ENCODE measurements around the gene ELP1. TPM values are rescaled to one million over a fixed set of nuclear protein-coding genes. Genes with fewer than 3 reads are reported as not detected.

Gene ELP1
- total and polyA plus RNA-seq, 2 of the 4 experiments (the other 2 are of a cell fraction) = 20.0 to 43.2 TPM

GRCh38 chr9:108978205-108978604 is 44.3 kb upstream of the ELP1 start:
- H2AK5ac ChIP-seq (ENCODE audit: low read depth, low read length) = no peak overlapping the region
- H3K4me1 ChIP-seq (ENCODE audit: control insufficient read depth, insufficient read depth, low read length) = no peaks in the 10 kb centered on the region
- no TSS peak for BruUV-seq (replicated peaks)
- H3K4ac ChIP-seq (ENCODE audit: low read depth, low read length) = no peak overlapping the region
- no peak overlapping the region for H2BK15ac ChIP-seq (ENCODE audit: low read depth, low read length)
- no peaks in the 10 kb centered on the region for H3K9me1 ChIP-seq (ENCODE audit: insufficient read depth, low read length)
- H4K5ac ChIP-seq (ENCODE audit: low read depth, low read length) = no peak overlapping the region
- H3K14ac ChIP-seq (replicated peaks; ENCODE audit: low read depth, low read length) = no peak overlapping the region
- H3K9me3 ChIP-seq (ENCODE audit: control insufficient read depth, insufficient read depth, low read length) = no peaks in the 10 kb centered on the region
- H4K20me1 ChIP-seq (ENCODE audit: insufficient read depth, low read length) = no peaks in the 10 kb centered on the region
- H2BK120ac ChIP-seq (ENCODE audit: low read depth, low read length) = no peak overlapping the region
- no peak overlapping the region for H3K56ac ChIP-seq (ENCODE audit: extremely low read depth, insufficient read depth, low read length)
- dilution Hi-C loops (cut with HindIII; ENCODE audit: low sequenced_read_pairs, unreplicated experiment) (no loop called here), intact Hi-C loops (cut with micrococcal nuclease) (no loop called here), in situ Hi-C loops (cut with MboI; ENCODE audit: low sequenced_read_pairs) (no loop called here)
- H3K9ac ChIP-seq (ENCODE audit: low read depth, low read length) = no peak overlapping the region
- H3K4me2 ChIP-seq (ENCODE audit: low read depth, low read length) = no peak overlapping the region
- ChIA-PET CTCF (no interaction called here), POLR2A (ENCODE audit: unreplicated experiment) (interaction anchor here (0.5 kb wide), 1 partner anchor 160 kb away, joined by 9 read pairs; no protein-coding TSS in a partner anchor)
- H3K18ac ChIP-seq (ENCODE audit: low read depth, low read length) = no peak overlapping the region
- no peak for DNase-seq
- H2AFZ ChIP-seq (replicated peaks; ENCODE audit: low read length, poor library complexity) = no peak overlapping the region
- H3K23ac ChIP-seq (ENCODE audit: low read depth, low read length) = no peak overlapping the region
- no peak overlapping the region for H2AK9ac ChIP-seq (replicated peaks; ENCODE audit: low read depth, low read length, poor library complexity)
- H4K8ac ChIP-seq (ENCODE audit: low read depth in 2 of 2, low read length in 2 of 2) = no peak overlapping the region
- TF ChIP-seq MAZ (IDR thresholded peaks at IDR 0.05; ENCODE audit: borderline replicate concordance, low read depth, low read length) = no peak
- TF ChIP-seq BHLHE40 (IDR thresholded peaks at IDR 0.05; ENCODE audit: low read depth, low read length) = no peak
- no peak for TF ChIP-seq RFX5 (IDR thresholded peaks at IDR 0.05; ENCODE audit: low read depth, low read length)
- TF ChIP-seq NFE2L2 (IDR thresholded peaks at IDR 0.05; ENCODE audit: low read depth, low read length) = no peak
- TF ChIP-seq, protein P1, sequence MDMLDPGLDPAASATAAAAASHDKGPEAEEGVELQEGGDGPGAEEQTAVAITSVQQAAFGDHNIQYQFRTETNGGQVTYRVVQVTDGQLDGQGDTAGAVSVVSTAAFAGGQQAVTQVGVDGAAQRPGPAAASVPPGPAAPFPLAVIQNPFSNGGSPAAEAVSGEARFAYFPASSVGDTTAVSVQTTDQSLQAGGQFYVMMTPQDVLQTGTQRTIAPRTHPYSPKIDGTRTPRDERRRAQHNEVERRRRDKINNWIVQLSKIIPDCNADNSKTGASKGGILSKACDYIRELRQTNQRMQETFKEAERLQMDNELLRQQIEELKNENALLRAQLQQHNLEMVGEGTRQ (IDR thresholded peaks at IDR 0.05; ENCODE audit: low read depth, low read length) = no peak
- no peak for TF ChIP-seq MXI1 (IDR thresholded peaks at IDR 0.05; ENCODE audit: borderline replicate concordance, low read depth, low read length)
- TF ChIP-seq CEBPB (IDR thresholded peaks at IDR 0.05; ENCODE audit: low read depth, low read length) = no peak
- no peak for TF ChIP-seq CHD1 (IDR thresholded peaks at IDR 0.05; ENCODE audit: low read depth, low read length)
- H3K27me3 ChIP-seq (ENCODE audit: control insufficient read depth, insufficient read depth, low read length) = no peaks in the 10 kb centered on the region
- peaks cover 11% of the 10 kb centered on the region for H3K36me3 ChIP-seq (ENCODE audit: control insufficient read depth, insufficient read depth, low read length)
- no peak overlapping the region for H2BK20ac ChIP-seq (ENCODE audit: low read depth, low read length)
- 33% methylated on average over 1 of the region's 1 CpG; no CpG with 5 or more reads in 1 of the 2 experiments for WGBS, 2 experiments (ENCODE audit: extremely low coverage in 2 of 2, insufficient read length in 1 of 2)
- H2BK5ac ChIP-seq (ENCODE audit: low read depth, low read length, poor library complexity, severe bottlenecking) = no peak overlapping the region
- H3K4me3 ChIP-seq (ENCODE audit: insufficient read depth, low read depth, low read length) = no peak overlapping the region
- no peak overlapping the region for H4K91ac ChIP-seq (ENCODE audit: insufficient read depth, low read depth, low read length)
- peaks cover 13 to 15% of the 10 kb centered on the region in 2 experiments for H3K79me1 ChIP-seq (ENCODE audit: low read depth in 1 of 2, low read length in 2 of 2)
- H3K27ac ChIP-seq (ENCODE audit: insufficient read depth, low read length) = no peak overlapping the region
- ATAC-seq (ENCODE audit: low read depth) = no peak
